ENCODE results near the gene KSR1.

- TF ChIP-seq CTCF (IDR thresholded peaks at IDR 0.05) (no peak), POLR2A (IDR thresholded peaks at IDR 0.05) (no peak)
Measured at GRCh38 chr17:27428781-27429505, 27.3 kb upstream of the KSR1 start.

Data from Peyer's patch (tissue), 4 donors.